ENCODE results near the gene IL19. TPM values are rescaled to one million over a fixed set of nuclear protein-coding genes. Genes with fewer than 3 reads are reported as not detected.

IL19 gene
- total RNA-seq, 1 experiment from 2014 or later, result not detected

DNA sequence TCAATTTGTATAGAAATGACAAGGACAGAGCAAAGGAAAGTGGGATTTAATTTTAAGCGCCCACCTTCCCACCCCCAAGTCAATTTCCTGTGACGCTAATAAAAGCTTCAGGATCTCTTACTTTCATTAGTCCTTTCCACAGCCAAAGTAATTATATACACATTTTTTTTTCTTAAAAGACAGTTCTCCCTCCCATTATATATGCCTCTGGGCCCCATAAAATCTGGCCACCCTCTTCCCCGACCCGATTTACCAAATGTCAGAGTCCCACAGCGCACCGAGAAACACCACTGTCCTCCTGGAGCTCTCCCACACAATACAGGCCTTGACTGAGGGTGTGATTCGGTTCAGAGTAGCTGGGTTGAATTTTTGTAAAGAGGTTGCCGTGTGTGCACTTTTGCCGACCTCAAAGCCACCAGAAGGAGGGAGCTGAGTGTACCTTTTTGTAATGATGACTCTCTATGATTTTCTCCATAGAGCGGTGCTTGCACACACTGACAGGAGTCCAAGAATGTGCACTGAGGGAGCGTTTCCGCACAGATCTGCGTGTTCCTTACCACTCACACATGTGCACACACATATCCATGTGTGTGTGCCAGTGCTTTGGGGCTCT is 27.9 kb downstream of the IL19 start:
- no peak for DNase-seq (ENCODE audit: low spot score)

DNA sequence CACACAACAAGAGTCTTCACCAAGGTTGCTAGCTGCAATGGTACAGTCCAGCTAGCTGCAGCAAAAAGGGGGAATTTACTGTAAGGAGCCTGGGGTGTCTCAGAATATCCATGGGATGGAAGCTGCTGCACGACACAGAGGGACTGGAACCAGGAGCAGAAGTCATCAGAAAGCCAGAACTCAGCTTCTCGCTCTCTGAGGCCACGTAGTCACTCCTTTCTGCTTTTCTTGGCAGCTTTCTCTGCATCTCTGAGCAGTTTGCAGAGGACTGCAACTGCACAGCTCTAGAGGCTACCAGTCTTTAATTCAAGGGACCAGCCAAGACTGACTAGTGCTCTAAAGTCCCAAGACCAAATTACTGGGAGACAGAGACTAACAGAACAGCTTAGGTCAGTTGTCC is 28.7 kb downstream of the IL19 start:
- no peak for DNase-seq (ENCODE audit: low spot score)

- DNase-seq (ENCODE audit: low spot score), result no peak
Observed at GRCh38 chr1:206800411-206800810, 29.8 kb downstream of the IL19 start.

GRCh38 chr1:206800891-206801290 is 30.3 kb downstream of the IL19 start:
- no peak for DNase-seq (ENCODE audit: low spot score)

DNA sequence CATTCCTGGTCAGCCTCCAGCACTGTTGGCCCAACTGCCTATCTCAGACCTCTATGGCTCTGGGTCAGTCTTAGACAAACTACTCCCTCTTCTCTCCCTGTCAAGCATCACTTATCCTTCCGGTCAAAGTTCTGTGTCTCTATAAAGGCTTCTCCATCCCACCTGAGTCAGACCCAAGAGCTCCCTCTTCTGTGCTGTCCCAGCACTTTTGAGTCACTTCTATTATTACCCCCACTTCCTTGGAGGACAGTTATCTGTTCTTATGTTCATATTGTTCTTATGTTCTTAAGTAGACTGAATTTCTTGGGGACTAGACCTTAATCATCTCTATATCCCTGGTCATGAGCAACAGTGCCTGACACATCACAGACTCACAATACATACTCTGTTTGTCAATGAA is 30.9 kb downstream of the IL19 start:
- DNase-seq (ENCODE audit: low spot score), result no peak

GRCh38 chr1:206802401-206802800 is 31.8 kb downstream of the IL19 start:
- DNase-seq (ENCODE audit: low spot score), result no peak

GRCh38 chr1:206803221-206803730 is 32.7 kb downstream of the IL19 start:
- DNase-seq (ENCODE audit: low spot score), result no peak

GRCh38 chr1:206804156-206804737 is 33.7 kb downstream of the IL19 start:
- DNase-seq (ENCODE audit: low spot score), result no peak

DNA sequence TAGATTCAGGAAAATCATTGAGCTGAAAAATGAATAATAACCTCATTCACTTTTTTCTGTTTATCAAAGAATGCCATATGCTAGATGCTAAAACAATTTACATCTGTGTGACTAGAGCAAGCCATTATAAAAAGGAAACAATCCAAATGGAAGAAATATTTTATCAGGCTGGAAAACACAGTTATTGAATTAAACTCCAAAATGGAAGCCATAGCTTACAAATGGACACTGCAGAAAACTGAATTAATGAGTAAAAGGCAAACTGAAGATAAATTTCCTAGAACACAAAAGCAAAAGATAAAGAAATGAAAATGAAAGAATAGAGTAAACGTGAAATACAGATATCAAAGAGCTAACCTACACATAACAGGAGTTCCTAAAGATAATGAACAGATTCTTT is 34.8 kb downstream of the IL19 start:
- no peak for DNase-seq (ENCODE audit: low spot score)

DNA sequence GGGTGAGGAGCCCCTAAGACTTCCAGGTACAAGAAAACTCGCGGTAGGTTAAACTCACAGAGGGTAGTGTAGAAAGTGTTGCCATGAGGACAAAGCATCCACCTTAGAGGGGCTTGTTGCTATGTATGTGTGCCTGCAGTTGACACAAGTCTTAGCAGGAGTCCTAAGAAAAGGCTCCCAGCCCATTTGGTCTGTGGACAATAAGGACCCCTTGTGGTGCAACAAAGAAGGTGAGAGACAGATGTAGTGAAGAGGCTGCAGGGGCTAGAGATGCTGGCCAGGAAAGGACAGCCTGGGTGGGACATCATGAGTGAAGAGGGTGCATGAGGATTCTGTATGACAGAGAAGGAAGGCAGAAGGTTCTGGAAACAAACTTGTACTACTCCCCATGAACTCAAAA is 38.0 kb downstream of the IL19 start:
- peak; percentile 52 for DNase-seq (ENCODE audit: low spot score)

DNA sequence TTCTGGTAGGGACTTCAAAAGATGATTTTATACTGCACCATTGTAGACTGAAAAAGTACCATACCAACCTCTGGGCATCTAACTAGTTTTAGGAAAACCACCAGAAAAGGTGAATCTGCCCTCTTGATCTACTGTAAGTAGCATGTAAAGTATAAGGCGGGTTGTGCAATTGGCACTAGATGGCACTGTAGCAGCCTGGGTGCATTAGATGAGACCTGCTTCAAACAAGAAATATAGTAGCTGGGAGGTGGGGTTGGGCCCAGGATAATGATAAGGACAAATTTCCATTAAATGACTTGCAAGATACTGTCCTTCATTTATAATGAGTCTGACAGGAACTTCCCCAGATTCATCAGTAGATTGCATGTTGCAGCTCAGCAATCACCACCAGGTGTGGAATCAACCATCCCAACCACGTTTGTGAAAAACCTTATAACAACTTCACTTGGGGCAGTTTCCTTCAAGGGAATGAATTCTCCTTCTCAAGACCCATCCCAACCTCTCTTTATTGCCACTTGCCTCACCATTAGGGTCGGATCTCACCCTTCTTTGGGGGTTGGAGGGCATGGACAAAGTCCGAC is 39.0 kb downstream of the IL19 start:
- peak; percentile 35 for DNase-seq (ENCODE audit: low spot score)

DNA sequence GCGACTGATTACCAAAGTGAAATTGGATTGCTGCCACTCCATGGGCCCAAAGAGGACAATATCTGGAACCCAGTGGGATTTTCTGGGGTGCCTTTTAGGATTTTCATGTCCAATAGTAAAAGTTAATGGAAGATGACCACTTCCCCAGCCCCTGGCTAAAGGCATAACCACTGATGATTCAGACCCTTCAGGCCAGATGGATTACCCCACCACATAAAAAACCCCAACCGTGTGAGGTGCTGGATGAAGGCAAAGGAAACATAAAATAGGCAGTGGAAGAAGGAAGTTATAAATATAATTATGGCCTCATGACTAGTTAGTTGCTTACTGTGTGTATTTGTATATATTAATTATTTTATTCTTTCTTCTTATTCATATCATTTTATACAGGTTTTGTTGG is 41.9 kb downstream of the IL19 start:
- DNase-seq (ENCODE audit: low spot score), result no peak

GRCh38 chr1:206814716-206815341 is 44.3 kb downstream of the IL19 start:
- no peak for DNase-seq (ENCODE audit: low spot score)

- DNase-seq (ENCODE audit: low spot score), result no peak
Observed at GRCh38 chr1:206816390-206817287, 46.1 kb downstream of the IL19 start.

GRCh38 chr1:206821493-206821892 is 50.9 kb downstream of the IL19 start:
- no peak for DNase-seq (ENCODE audit: low spot score)

GRCh38 chr1:206823727-206824126 is 53.2 kb downstream of the IL19 start:
- no peak for DNase-seq (ENCODE audit: low spot score)

- DNase-seq (ENCODE audit: low spot score), result no peak
Observed at GRCh38 chr1:206824331-206824730, 53.8 kb downstream of the IL19 start.

GRCh38 chr1:206826394-206826793 is 55.8 kb downstream of the IL19 start:
- DNase-seq (ENCODE audit: low spot score), result peak; percentile 20

DNA sequence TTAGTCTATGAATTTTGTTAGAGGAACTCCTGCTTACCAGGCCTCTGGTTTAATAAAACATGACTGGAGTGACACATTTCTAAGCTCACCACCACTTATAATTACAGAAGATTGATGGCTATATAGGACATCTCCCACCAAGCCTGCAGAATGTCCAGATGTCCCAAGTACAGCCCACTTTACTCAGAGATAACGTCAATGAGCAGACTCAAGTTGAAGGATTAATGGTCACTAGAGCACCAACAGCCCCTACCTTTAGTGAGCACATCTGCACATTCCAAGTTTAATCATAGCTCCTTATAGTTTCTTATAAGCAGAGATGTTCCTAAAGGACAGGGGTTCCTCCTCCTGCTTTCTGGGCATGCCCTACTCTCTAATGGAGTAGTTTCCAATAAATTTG is 57.5 kb downstream of the IL19 start:
- no peak for DNase-seq (ENCODE audit: low spot score)

GRCh38 chr1:206828765-206829164 is 58.2 kb downstream of the IL19 start:
- no peak for DNase-seq (ENCODE audit: low spot score)

DNA sequence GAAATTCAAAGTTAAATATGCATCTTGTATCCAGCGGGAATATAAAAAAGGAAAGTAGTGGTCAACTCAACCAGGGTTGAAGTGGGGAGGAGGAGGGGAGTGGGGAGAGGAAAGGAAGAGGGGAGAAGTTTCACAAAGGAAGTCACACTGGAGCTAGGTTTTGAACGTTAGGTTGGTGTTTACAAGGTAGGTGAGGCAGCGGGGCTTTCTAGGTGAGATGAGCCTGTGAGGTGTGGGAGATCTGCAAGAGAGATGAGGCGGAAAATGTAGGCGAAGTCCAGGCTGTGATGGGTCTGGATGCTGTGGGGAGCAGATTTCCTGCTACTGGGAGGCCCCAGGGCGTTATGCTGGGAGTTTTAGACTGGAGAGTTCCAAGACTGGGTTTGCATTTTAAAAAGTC is 58.7 kb downstream of the IL19 start:
- DNase-seq (ENCODE audit: low spot score), result no peak

GRCh38 chr1:206829875-206830274 is 59.3 kb downstream of the IL19 start:
- DNase-seq (ENCODE audit: low spot score), result no peak
